Measurements from ENCODE around the gene PIH1D1.
"Not testable (repeated sequence)": the region's sequence is repeated elsewhere in the genome, so short reads cannot be mapped to it uniquely, and the experiment has no call there.

PIH1D1 gene

GRCh38 chr19:49448432-49448786, 3.2 kb downstream of the PIH1D1 start:
- Histone ChIP-seq H3K4ac (ENCODE audit: low read length) (no peak overlapping the region), H3K36me3 (replicated peaks in 1 of 2; ENCODE audit: control insufficient read depth in 2 of 2, insufficient read depth in 2 of 2, low read length in 2 of 2) (peaks cover 30 to 41% of the 10 kb centered on the region in 2 donors), H2BK12ac (ENCODE audit: low read length) (no peak overlapping the region), H3K4me1 (ENCODE audit: control insufficient read depth in 2 of 2, insufficient read depth in 1 of 2, low read depth in 1 of 2, low read length in 2 of 2) (peaks cover 0 to 5% of the 10 kb centered on the region in 2 donors), H3K4me3 (ENCODE audit: low read length in 2 of 2) (no peak overlapping the region), H2BK120ac (ENCODE audit: low read depth, low read length) (no peak overlapping the region), H3K4me2 (ENCODE audit: insufficient read depth, low read length, poor library complexity, severe bottlenecking) (no peak overlapping the region), H3K79me1 (ENCODE audit: low read depth, low read length) (peaks cover 20% of the 10 kb centered on the region), H2AK5ac (ENCODE audit: low read depth, low read length) (peak overlapping the region; percentile 70), H3K9me3 (replicated peaks in 1 of 2; ENCODE audit: control insufficient read depth in 2 of 2, insufficient read depth in 1 of 2, low read depth in 1 of 2, low read length in 2 of 2) (no peaks in the 10 kb centered on the region), H3K18ac (ENCODE audit: low read length) (no peak overlapping the region), H2AFZ (ENCODE audit: low read length) (no peak overlapping the region), H3K9ac (ENCODE audit: low read depth, low read length, poor library complexity) (no peak overlapping the region), H4K91ac (ENCODE audit: low read depth, low read length, poor library complexity) (no peak overlapping the region), H4K8ac (ENCODE audit: low read depth, low read length) (peak overlapping the region; percentile 43), H2BK15ac (ENCODE audit: low read length) (no peak overlapping the region), H3K27ac (replicated peaks; ENCODE audit: low read length) (no peak overlapping the region), H3K23ac (ENCODE audit: low read depth, low read length, poor library complexity) (no peak overlapping the region), H3K14ac (ENCODE audit: low read length) (peak overlapping the region; percentile 56), H3K27me3 (ENCODE audit: control insufficient read depth in 3 of 3, insufficient read depth in 3 of 3, low read depth in 1 of 3, low read length in 3 of 3) (no peaks in the 10 kb centered on the region), H2BK5ac (ENCODE audit: low read length) (peak overlapping the region; percentile 66)
- no peak for DNase-seq (ENCODE audit: low spot score)
- WGBS, 2 donors (ENCODE audit: extremely low coverage in 2 of 2, insufficient read length in 2 of 2, insufficient replicate concordance in 1 of 2) = no CpG with 5 or more reads among the region's 6 CpGs

- no peak overlapping the region for H3K27ac ChIP-seq (replicated peaks; ENCODE audit: low read length)
- H3K4me2 ChIP-seq (ENCODE audit: insufficient read depth, low read length, poor library complexity, severe bottlenecking) = no peak overlapping the region
- peak overlapping the region; percentile 66 for H2BK5ac ChIP-seq (ENCODE audit: low read length)
- H3K27me3 ChIP-seq (ENCODE audit: control insufficient read depth in 3 of 3, insufficient read depth in 3 of 3, low read depth in 1 of 3, low read length in 3 of 3) = no peaks in the 10 kb centered on the region
- no peak overlapping the region for H3K4ac ChIP-seq (ENCODE audit: low read length)
- no peak overlapping the region for H3K18ac ChIP-seq (ENCODE audit: low read length)
- H3K79me1 ChIP-seq (ENCODE audit: low read depth, low read length) = peaks cover 21% of the 10 kb centered on the region
- no peak overlapping the region for H3K4me3 ChIP-seq (ENCODE audit: low read length in 2 of 2)
- no peak overlapping the region for H2BK120ac ChIP-seq (ENCODE audit: low read depth, low read length)
- no CpG with 5 or more reads among the region's 32 CpGs for WGBS, 2 donors (ENCODE audit: extremely low coverage in 2 of 2, insufficient read length in 2 of 2, insufficient replicate concordance in 1 of 2)
- peaks cover 0 to 5% of the 10 kb centered on the region in 2 donors for H3K4me1 ChIP-seq (ENCODE audit: control insufficient read depth in 2 of 2, insufficient read depth in 1 of 2, low read depth in 1 of 2, low read length in 2 of 2)
- no peaks in the 10 kb centered on the region for H3K9me3 ChIP-seq (replicated peaks in 1 of 2; ENCODE audit: control insufficient read depth in 2 of 2, insufficient read depth in 1 of 2, low read depth in 1 of 2, low read length in 2 of 2)
- DNase-seq (ENCODE audit: low spot score) = no peak
- H2BK12ac ChIP-seq (ENCODE audit: low read length) = no peak overlapping the region
- H3K36me3 ChIP-seq (replicated peaks in 1 of 2; ENCODE audit: control insufficient read depth in 2 of 2, insufficient read depth in 2 of 2, low read length in 2 of 2) = peaks cover 30 to 41% of the 10 kb centered on the region in 2 donors
- no peak overlapping the region for H2BK15ac ChIP-seq (ENCODE audit: low read length)
- no peak overlapping the region for H3K14ac ChIP-seq (ENCODE audit: low read length)
- H4K8ac ChIP-seq (ENCODE audit: low read depth, low read length) = no peak overlapping the region
- H2AFZ ChIP-seq (ENCODE audit: low read length) = no peak overlapping the region
- peak overlapping the region; percentile 70 for H2AK5ac ChIP-seq (ENCODE audit: low read depth, low read length)
- no peak overlapping the region for H3K23ac ChIP-seq (ENCODE audit: low read depth, low read length, poor library complexity)
- H3K9ac ChIP-seq (ENCODE audit: low read depth, low read length, poor library complexity) = peak overlapping the region; percentile 50
- no peak overlapping the region for H4K91ac ChIP-seq (ENCODE audit: low read depth, low read length, poor library complexity)
Observed at GRCh38 chr19:49447485-49448431, 3.9 kb downstream of the PIH1D1 start.

GRCh38 chr19:49445997-49446396, 5.6 kb downstream of the PIH1D1 start:
- no peak overlapping the region for H4K91ac ChIP-seq (ENCODE audit: low read depth, low read length, poor library complexity)
- H3K4me3 ChIP-seq (ENCODE audit: low read length in 2 of 2) = no peak overlapping the region
- peaks cover 1 to 14% (median 14%) of the 10 kb centered on the region in 3 experiments for H3K27me3 ChIP-seq (ENCODE audit: control insufficient read depth in 3 of 3, insufficient read depth in 3 of 3, low read depth in 1 of 3, low read length in 3 of 3)
- no peaks in the 10 kb centered on the region for H3K9me3 ChIP-seq (replicated peaks in 1 of 2; ENCODE audit: control insufficient read depth in 2 of 2, insufficient read depth in 1 of 2, low read depth in 1 of 2, low read length in 2 of 2)
- no peak overlapping the region for H2BK5ac ChIP-seq (ENCODE audit: low read length)
- no peak overlapping the region for H4K8ac ChIP-seq (ENCODE audit: low read depth, low read length)
- WGBS, 2 donors (ENCODE audit: extremely low coverage in 2 of 2, insufficient read length in 2 of 2, insufficient replicate concordance in 1 of 2) = no CpG with 5 or more reads among the region's 3 CpGs
- H3K9ac ChIP-seq (ENCODE audit: low read depth, low read length, poor library complexity) = no peak overlapping the region
- no peak overlapping the region for H2BK12ac ChIP-seq (ENCODE audit: low read length)
- peaks cover 0 to 13% of the 10 kb centered on the region in 2 donors for H3K4me1 ChIP-seq (ENCODE audit: control insufficient read depth in 2 of 2, insufficient read depth in 1 of 2, low read depth in 1 of 2, low read length in 2 of 2)
- H3K79me1 ChIP-seq (ENCODE audit: low read depth, low read length) = peaks cover 18% of the 10 kb centered on the region
- no peak overlapping the region for H2BK120ac ChIP-seq (ENCODE audit: low read depth, low read length)
- no peak overlapping the region for H2BK15ac ChIP-seq (ENCODE audit: low read length)
- DNase-seq (ENCODE audit: low spot score) = no peak
- H3K18ac ChIP-seq (ENCODE audit: low read length) = no peak overlapping the region
- no peak overlapping the region for H3K27ac ChIP-seq (replicated peaks; ENCODE audit: low read length)
- no peak overlapping the region for H2AK5ac ChIP-seq (ENCODE audit: low read depth, low read length)
- peaks cover 30 to 41% of the 10 kb centered on the region in 2 donors for H3K36me3 ChIP-seq (replicated peaks in 1 of 2; ENCODE audit: control insufficient read depth in 2 of 2, insufficient read depth in 2 of 2, low read length in 2 of 2)
- no peak overlapping the region for H3K4ac ChIP-seq (ENCODE audit: low read length)
- no peak overlapping the region for H3K23ac ChIP-seq (ENCODE audit: low read depth, low read length, poor library complexity)
- H2AFZ ChIP-seq (ENCODE audit: low read length) = no peak overlapping the region
- no peak overlapping the region for H3K4me2 ChIP-seq (ENCODE audit: insufficient read depth, low read length, poor library complexity, severe bottlenecking)
- H3K14ac ChIP-seq (ENCODE audit: low read length) = no peak overlapping the region

GRCh38 chr19:49444100-49444700, 7.4 kb downstream of the PIH1D1 start:
- not testable (repeated sequence) for H3K18ac ChIP-seq (ENCODE audit: low read length); H3K4me3 ChIP-seq (ENCODE audit: low read length in 2 of 2); H2BK5ac ChIP-seq (ENCODE audit: low read length); H3K9ac ChIP-seq (ENCODE audit: low read depth, low read length, poor library complexity); H3K4ac ChIP-seq (ENCODE audit: low read length); H3K4me2 ChIP-seq (ENCODE audit: insufficient read depth, low read length, poor library complexity, severe bottlenecking); H4K91ac ChIP-seq (ENCODE audit: low read depth, low read length, poor library complexity); H3K23ac ChIP-seq (ENCODE audit: low read depth, low read length, poor library complexity); H3K9me3 ChIP-seq (replicated peaks in 1 of 2; ENCODE audit: control insufficient read depth in 2 of 2, insufficient read depth in 1 of 2, low read depth in 1 of 2, low read length in 2 of 2); H3K14ac ChIP-seq (ENCODE audit: low read length); H2BK12ac ChIP-seq (ENCODE audit: low read length); H3K79me1 ChIP-seq (ENCODE audit: low read depth, low read length); H3K27ac ChIP-seq (replicated peaks; ENCODE audit: low read length); H2BK120ac ChIP-seq (ENCODE audit: low read depth, low read length); H2AK5ac ChIP-seq (ENCODE audit: low read depth, low read length); H4K8ac ChIP-seq (ENCODE audit: low read depth, low read length); H2BK15ac ChIP-seq (ENCODE audit: low read length); DNase-seq (ENCODE audit: low spot score)
- Histone ChIP-seq H3K36me3 (replicated peaks in 1 of 2; ENCODE audit: control insufficient read depth in 2 of 2, insufficient read depth in 2 of 2, low read length in 2 of 2) (peaks cover 23 to 28% of the 10 kb centered on the region in 2 donors), H3K27me3 (ENCODE audit: control insufficient read depth in 3 of 3, insufficient read depth in 3 of 3, low read depth in 1 of 3, low read length in 3 of 3) (peaks cover 8 to 32% (median 32%) of the 10 kb centered on the region in 3 experiments), H3K4me1 (ENCODE audit: control insufficient read depth in 2 of 2, insufficient read depth in 1 of 2, low read depth in 1 of 2, low read length in 2 of 2) (peaks cover 0 to 12% of the 10 kb centered on the region in 2 donors), H2AFZ (ENCODE audit: low read length) (peak overlapping the region; percentile 99)
- no CpG with 5 or more reads among the region's 5 CpGs for WGBS, 2 donors (ENCODE audit: extremely low coverage in 2 of 2, insufficient read length in 2 of 2, insufficient replicate concordance in 1 of 2)
